ENCODE data around the gene ALOX15B.

- no peak for TF ChIP-seq POLR2AphosphoS5 (IDR thresholded peaks at IDR 0.05; ENCODE audit: low read depth)
- no peak for TF ChIP-seq CTCF (IDR thresholded peaks at IDR 0.05; ENCODE audit: insufficient read depth, low read length)
- TF ChIP-seq REST (IDR thresholded peaks at IDR 0.05; ENCODE audit: insufficient replicate concordance, low read depth), result no peak
- no peak for TF ChIP-seq SPI1 (IDR thresholded peaks at IDR 0.05; ENCODE audit: borderline replicate concordance, low read depth)
Observed at GRCh38 chr17:8072341-8072728, 33.5 kb downstream of the ALOX15B start.
